ENCODE results near the gene TRIM72. TPM values are rescaled to one million over a fixed set of nuclear protein-coding genes. Genes with fewer than 3 reads are reported as not detected.

The TRIM72 gene
- total RNA-seq, 1 experiment from 2014 or later, result 0.09 TPM

GRCh38 chr16:31214708-31215286 lies 878 bp downstream of the TRIM72 start:
- Histone ChIP-seq H3K36me3 (ENCODE audit: low read depth) (no peaks in the 10 kb centered on the region), H3K9me3 (ENCODE audit: insufficient read depth, low read depth) (no peaks in the 10 kb centered on the region), H3K9me2 (ENCODE audit: insufficient read depth) (no peaks in the 10 kb centered on the region), H3K27me3 (ENCODE audit: insufficient read depth, low read depth) (peaks cover 20% of the 10 kb centered on the region), H3K79me2 (ENCODE audit: low read depth) (no peaks in the 10 kb centered on the region), H4K20me1 (ENCODE audit: insufficient read depth) (no peaks in the 10 kb centered on the region), H3F3A (ENCODE audit: insufficient read depth, low read depth) (no peaks in the 10 kb centered on the region), H3K4me3 (peak overlapping the region; percentile 60; the same call in 1 of the 2 replicates), H3K4me2 (peak overlapping the region; percentile 97), H3K4me1 (replicated peaks; ENCODE audit: insufficient read depth) (peaks cover 10% of the 10 kb centered on the region), H2AFZ (no peak overlapping the region), H3K27ac (no peak overlapping the region)
- intact Hi-C loops (cut with micrococcal nuclease; ENCODE audit: unreplicated experiment), result no loop called here
- no peak for DNase-seq
- no TSS peak for BruUV-seq (replicated peaks)
- ChIA-PET POLR2A (ENCODE audit: unreplicated experiment) (no interaction called here), CTCF (interaction anchor here (0.6 kb wide), 1 partner anchor 237 kb away, joined by 3 read pairs; no protein-coding TSS in a partner anchor)
- TF ChIP-seq EZH2 (IDR thresholded peaks at IDR 0.05; ENCODE audit: low read depth) (no peak), CTCF (conservative IDR thresholded peaks at IDR 0.05) (no peak)

- Histone ChIP-seq H2AFZ (peak overlapping the region; percentile 88), H3K9me2 (ENCODE audit: insufficient read depth) (no peaks in the 10 kb centered on the region), H3K4me2 (peak overlapping the region; percentile 97), H4K20me1 (ENCODE audit: insufficient read depth) (no peaks in the 10 kb centered on the region), H3F3A (ENCODE audit: insufficient read depth, low read depth) (no peaks in the 10 kb centered on the region), H3K36me3 (ENCODE audit: low read depth) (no peaks in the 10 kb centered on the region), H3K9me3 (ENCODE audit: insufficient read depth, low read depth) (no peaks in the 10 kb centered on the region), H3K4me1 (replicated peaks; ENCODE audit: insufficient read depth) (peaks cover 6% of the 10 kb centered on the region), H3K4me3 (peak overlapping the region; percentile 60), H3K79me2 (ENCODE audit: low read depth) (no peaks in the 10 kb centered on the region), H3K27me3 (ENCODE audit: insufficient read depth, low read depth) (peaks cover 20% of the 10 kb centered on the region), H3K27ac (no peak overlapping the region)
- ChIA-PET POLR2A (ENCODE audit: unreplicated experiment) (no interaction called here), CTCF (interaction anchor here (0.6 kb wide), 1 partner anchor 236 kb away, joined by 3 read pairs; no protein-coding TSS in a partner anchor)
- TF ChIP-seq CTCF (conservative IDR thresholded peaks at IDR 0.05) (no peak), EZH2 (IDR thresholded peaks at IDR 0.05; ENCODE audit: low read depth) (no peak)
- peak; percentile 52 to 79 for DNase-seq
- intact Hi-C loops (cut with micrococcal nuclease; ENCODE audit: unreplicated experiment), result no loop called here
- no TSS peak for BruUV-seq (replicated peaks)
Observed at GRCh38 chr16:31215287-31216162, 1.6 kb downstream of the TRIM72 start.

DNA sequence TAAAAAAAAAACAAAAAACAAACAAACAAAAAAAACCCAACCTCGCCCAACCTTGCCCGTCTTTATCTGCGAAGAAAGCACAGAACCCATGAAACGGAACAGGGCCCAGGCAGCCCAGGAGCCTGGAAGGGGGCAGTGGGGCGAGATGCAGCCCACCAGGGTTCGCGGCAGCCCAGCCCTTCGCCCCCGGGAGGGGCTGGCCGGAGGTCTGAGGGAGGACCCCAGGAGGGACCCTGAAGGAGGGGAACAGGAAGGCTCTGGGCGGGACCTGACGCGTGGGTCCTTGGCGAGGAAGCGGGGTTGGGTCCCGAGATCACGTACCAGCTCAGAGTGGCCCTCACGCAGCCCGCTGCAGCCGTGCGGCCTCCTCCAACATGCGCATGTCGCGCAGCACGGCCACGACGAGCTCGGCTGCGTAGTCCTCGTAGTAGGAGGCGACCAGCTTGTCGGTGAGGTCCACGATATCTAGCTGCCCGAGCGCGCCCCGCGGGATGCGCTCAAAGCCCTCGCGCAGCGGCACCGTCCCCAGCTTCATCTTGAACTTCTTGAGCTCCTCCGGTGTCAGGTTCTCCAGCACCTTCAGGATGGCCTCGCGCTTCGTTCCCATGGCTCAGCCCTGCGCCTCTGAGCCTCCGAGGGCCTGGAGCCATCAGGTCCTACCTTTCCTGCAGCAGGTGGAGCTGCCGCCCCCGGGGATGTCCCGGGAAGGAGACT lies 2.7 kb downstream of the TRIM72 start, which contains the start of gene PYDC1:
PYDC1 (minus strand) TSS at position 714 of the 714 bp plus-strand sequence; CDS start at position 607, 107 bp downstream.
- intact Hi-C loops (cut with micrococcal nuclease; ENCODE audit: unreplicated experiment), result no loop called here
- H3K4me1 ChIP-seq (replicated peaks; ENCODE audit: insufficient read depth), result peaks cover 6% of the 10 kb centered on the region
- H3K9me2 ChIP-seq (ENCODE audit: insufficient read depth), result no peaks in the 10 kb centered on the region
- TF ChIP-seq EZH2 (IDR thresholded peaks at IDR 0.05; ENCODE audit: low read depth) (no peak), CTCF (conservative IDR thresholded peaks at IDR 0.05) (no peak)
- peak within 1 kb of the TSS; percentile 97 for H3K4me2 ChIP-seq
- no peaks in the 10 kb centered on the region for H4K20me1 ChIP-seq (ENCODE audit: insufficient read depth)
- BruUV-seq (replicated peaks), result no TSS peak
- no peaks in the 10 kb centered on the region for H3F3A ChIP-seq (ENCODE audit: insufficient read depth, low read depth)
- H3K27ac ChIP-seq, result no peak within 1 kb of the TSS
- H3K27me3 ChIP-seq (ENCODE audit: insufficient read depth, low read depth), result peaks cover 20% of the 10 kb centered on the region
- ChIA-PET POLR2A (ENCODE audit: unreplicated experiment) (no interaction called here), CTCF (interaction anchor here (0.7 to 0.9 kb wide), 2 partner anchors 10 to 38 kb away, joined by 3 to 5 read pairs; no protein-coding TSS in a partner anchor)
- no peak within 1 kb of the TSS for H2AFZ ChIP-seq
- no peak for DNase-seq
- no peaks in the 10 kb centered on the region for H3K79me2 ChIP-seq (ENCODE audit: low read depth)
- H3K4me3 ChIP-seq, result peak within 1 kb of the TSS; percentile 60; the same call in 1 of the 2 replicates
- no peaks in the 10 kb centered on the region for H3K9me3 ChIP-seq (ENCODE audit: insufficient read depth, low read depth)
- no peaks in the 10 kb centered on the region for H3K36me3 ChIP-seq (ENCODE audit: low read depth)
